ENCODE results near the gene ATAT1.

ATAT1 gene

DNA sequence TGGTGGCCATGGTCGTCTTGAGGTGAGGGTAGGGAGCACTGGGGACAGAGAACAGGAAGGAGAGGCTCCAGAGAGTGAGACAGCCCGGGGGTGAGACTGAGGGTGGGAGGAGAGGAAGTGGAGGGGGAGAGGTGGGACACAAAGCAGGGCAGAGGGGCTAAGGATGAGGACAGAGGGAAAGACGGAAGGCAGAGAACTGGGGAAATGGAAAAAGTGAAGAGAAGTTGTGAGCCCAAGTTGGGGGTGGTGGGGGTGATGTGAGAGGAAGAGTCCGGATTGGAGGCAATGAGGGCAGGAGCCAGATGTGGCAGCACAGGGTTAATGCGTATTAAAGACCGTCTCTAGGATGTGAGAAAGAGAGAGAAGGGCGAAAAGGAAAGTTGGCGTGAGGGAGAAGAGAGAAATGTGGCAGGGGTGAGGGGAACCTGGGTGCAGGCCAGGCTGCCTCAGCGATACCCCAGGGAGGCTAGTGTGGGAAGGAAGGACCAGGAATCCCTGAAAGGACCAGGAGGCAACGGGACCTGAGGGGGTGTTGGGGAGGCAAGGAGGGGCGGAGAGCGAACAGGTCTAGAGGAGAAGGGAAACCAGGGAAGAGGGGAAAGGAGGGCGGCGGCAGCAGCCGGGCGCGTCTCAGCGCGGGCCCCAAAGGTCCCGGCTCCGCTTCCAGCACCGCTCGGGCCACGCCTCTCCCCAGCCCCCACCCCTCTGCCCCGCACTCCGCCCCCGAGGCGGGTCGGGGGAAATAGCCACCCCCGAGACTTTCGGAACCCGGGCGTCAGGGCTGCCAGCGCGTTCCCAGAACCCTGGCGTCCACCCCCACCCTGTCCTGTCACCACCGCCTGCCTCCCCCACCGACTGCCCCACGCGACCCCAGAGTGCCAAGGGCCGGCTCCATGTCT is 59.6 kb downstream of the ATAT1 start, which contains the start of gene PPP1R18:
TSS of gene PPP1R18 (minus strand) at position 637 of the 899 bp plus-strand sequence. CDS start at position 10, 627 bp downstream.
- Histone ChIP-seq H3K36me3 (replicated peaks) (peaks cover 19% of the 10 kb centered on the region), H3K4me3 (ENCODE audit: low read depth, low read length) (peak within 1 kb of the TSS; percentile 89), H3K27ac (peak within 1 kb of the TSS; percentile 85), H3K27me3 (replicated peaks) (no peaks in the 10 kb centered on the region)
- TF ChIP-seq, protein P1, sequence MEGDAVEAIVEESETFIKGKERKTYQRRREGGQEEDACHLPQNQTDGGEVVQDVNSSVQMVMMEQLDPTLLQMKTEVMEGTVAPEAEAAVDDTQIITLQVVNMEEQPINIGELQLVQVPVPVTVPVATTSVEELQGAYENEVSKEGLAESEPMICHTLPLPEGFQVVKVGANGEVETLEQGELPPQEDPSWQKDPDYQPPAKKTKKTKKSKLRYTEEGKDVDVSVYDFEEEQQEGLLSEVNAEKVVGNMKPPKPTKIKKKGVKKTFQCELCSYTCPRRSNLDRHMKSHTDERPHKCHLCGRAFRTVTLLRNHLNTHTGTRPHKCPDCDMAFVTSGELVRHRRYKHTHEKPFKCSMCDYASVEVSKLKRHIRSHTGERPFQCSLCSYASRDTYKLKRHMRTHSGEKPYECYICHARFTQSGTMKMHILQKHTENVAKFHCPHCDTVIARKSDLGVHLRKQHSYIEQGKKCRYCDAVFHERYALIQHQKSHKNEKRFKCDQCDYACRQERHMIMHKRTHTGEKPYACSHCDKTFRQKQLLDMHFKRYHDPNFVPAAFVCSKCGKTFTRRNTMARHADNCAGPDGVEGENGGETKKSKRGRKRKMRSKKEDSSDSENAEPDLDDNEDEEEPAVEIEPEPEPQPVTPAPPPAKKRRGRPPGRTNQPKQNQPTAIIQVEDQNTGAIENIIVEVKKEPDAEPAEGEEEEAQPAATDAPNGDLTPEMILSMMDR (IDR thresholded peaks at IDR 0.05; ENCODE audit: low read depth, low read length, missing control alignments) = no peak
- DNase-seq = no peak
- in situ Hi-C loops (cut with HindIII; ENCODE audit: low pct_ligation_motif_present, low sequenced_read_pairs) = no loop called here

DNA sequence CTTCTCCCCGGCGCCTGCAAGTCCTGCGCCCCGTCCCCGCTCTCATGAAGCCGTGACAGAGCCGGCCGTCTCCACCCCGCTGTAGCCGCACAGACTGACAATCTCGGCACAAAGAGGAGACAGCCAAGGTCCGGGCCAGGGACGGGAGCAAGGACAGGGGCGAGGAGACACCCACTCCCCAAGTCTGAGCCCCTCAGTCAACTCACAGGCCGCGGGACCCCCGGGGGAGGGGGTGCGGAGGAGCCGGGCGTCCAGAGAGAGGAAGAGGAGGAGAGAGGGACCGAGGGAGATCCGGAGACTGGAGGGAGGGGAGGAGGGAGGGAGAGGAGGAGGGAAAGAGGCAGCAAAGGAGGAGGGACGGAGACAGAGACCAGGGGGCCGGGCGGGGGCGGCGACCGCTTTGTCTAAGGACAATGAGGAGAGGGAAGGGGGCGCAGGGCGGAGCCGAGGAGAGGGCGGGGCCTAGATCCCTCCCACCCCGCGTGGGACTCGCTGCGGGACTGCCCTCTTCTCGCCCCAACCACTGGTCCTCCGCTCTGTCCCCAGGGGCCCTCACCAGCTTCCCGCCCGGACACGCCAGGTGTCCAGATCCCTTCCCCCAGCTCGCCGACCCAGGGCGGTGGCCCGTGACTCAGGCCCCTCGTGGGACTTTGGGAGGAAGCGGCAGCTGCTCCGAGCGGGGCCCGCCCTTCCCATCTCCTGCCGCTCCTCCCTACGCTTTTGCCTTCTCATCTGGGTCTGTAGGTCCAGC is 60.4 kb downstream of the ATAT1 start:
- DNase-seq = peak; percentile 96
- H3K27me3 ChIP-seq (replicated peaks) = no peaks in the 10 kb centered on the region

DNA sequence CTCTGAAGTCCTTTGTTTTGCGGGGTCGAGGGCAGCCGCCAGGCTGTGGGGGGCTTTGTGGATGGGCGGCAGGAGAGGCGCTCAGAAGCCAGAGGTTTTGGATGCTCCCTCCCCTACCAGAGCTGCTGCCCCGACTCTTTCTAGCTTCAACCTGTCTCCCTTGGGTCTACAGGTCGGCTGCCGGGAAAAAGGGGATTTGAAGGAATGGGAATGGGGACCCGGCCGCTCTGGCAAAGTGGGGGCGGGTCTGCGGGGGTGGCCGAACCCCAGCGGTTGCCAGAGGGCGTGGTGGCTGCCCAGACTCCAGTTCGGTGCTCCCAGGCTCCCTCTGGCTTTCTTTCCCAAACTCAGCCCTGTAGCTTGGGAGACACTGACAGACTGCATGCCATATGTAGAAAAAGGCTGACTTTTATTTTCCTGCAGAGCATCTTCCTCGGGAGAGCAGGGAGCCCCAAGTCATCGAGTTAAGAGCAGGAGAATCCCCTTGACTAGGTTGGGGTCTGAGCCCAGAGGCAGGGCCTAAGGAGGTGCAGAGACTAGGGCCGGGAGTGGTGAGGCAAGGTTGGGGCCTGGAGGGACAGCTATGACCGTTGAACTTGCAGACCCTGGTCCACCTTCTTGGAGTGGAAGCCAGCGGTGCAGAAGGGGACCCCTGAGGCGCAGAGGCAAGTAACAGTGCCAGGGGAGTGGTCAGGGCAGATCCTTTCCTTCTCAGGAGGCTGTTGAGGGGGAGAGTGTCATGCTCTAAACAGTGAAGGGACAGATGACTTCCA is 61.2 kb downstream of the ATAT1 start:
- peak overlapping the region; percentile 85 for H3K27ac ChIP-seq

More for the DNA sequence above, 60.4 kb downstream of the ATAT1 start:
- in situ Hi-C loops (cut with HindIII; ENCODE audit: low pct_ligation_motif_present, low sequenced_read_pairs) = no loop called here
- TF ChIP-seq, protein P1 (IDR thresholded peaks at IDR 0.05; ENCODE audit: low read depth, low read length, missing control alignments) = no peak
- Histone ChIP-seq H3K4me3 (ENCODE audit: low read depth, low read length) (peak overlapping the region; percentile 89), H3K27ac (peak overlapping the region; percentile 85), H3K36me3 (replicated peaks) (peaks cover 16% of the 10 kb centered on the region)

DNA sequence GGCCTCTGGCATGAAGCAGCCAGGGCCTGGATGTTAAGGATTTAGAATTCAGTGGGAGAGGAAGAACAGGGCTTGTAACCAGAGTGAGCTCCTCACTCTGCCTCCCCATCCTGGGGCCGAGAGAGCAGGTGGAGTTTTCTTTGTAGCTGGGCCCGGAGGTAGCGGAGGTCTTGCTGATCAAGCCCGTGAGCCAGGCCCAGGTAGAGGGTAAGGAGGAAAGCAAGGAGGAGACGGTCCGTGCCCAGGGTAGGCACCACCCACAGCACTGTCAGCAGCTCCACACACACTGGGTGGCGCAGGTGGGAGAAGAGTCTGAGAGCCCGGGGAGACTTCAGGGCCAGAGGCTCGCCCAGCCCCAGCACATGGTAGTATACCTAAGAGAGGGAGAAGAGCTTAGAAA is 61.9 kb downstream of the ATAT1 start:
- Histone ChIP-seq H3K36me3 (replicated peaks) (peaks cover 6% of the 10 kb centered on the region), H3K4me3 (ENCODE audit: low read depth, low read length) (peak overlapping the region; percentile 89), H3K27me3 (replicated peaks) (no peaks in the 10 kb centered on the region), H3K27ac (no peak overlapping the region)
- no peak for DNase-seq
- TF ChIP-seq, protein P1 (IDR thresholded peaks at IDR 0.05; ENCODE audit: low read depth, low read length, missing control alignments) = no peak
- in situ Hi-C loops (cut with HindIII; ENCODE audit: low pct_ligation_motif_present, low sequenced_read_pairs) = no loop called here

More for the DNA sequence above, 61.2 kb downstream of the ATAT1 start:
- Histone ChIP-seq H3K4me3 (ENCODE audit: low read depth, low read length) (peak overlapping the region; percentile 89), H3K36me3 (replicated peaks) (peaks cover 13% of the 10 kb centered on the region), H3K27me3 (replicated peaks) (no peaks in the 10 kb centered on the region)
- in situ Hi-C loops (cut with HindIII; ENCODE audit: low pct_ligation_motif_present, low sequenced_read_pairs) = no loop called here
- DNase-seq = no peak
- TF ChIP-seq, protein P1 (IDR thresholded peaks at IDR 0.05; ENCODE audit: low read depth, low read length, missing control alignments) = peak; percentile 40

DNA sequence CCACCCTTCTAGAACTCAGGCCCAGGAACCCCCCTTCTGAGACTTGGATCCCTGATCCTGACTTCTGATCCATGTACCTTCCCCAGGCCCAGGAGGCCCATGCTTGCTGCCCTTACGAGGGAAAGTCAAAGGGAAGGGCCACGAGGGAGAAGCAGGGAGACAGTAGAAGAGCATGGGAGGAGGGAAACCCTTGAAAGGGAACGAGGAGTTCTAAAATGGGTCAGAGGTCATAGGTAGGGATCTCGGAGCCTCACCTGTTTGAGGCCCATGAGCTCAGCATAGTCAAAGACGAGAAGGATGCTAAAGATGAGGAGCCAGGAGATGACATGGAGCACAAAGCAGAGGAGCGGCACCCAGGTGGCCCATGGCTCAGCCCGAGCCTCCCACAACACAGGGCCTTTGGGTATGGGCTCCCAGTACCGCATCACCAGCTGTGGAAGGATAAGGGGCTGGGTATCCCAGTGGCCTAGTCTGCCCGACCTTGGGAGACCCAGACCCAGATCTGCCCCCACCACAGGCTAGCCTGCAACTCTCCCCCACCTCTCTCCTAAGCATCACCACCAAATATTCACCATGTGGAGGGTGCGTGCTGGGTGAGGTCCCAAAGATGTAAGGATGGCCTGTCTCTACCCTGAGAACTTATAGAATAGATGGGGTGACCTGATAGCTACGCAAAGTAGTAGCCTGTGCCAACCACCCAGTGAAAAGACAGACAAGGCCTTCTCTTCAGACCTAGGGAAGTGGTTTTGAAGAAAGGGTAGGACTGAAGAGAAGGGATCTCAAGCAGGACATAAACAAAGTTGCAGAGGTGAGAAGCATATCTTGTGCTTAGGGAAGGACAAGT is 62.6 kb downstream of the ATAT1 start:
- Histone ChIP-seq H3K27ac (no peak overlapping the region), H3K27me3 (replicated peaks) (no peaks in the 10 kb centered on the region), H3K4me3 (ENCODE audit: low read depth, low read length) (no peak overlapping the region), H3K36me3 (replicated peaks) (peaks cover 5% of the 10 kb centered on the region)
- DNase-seq = no peak
- in situ Hi-C loops (cut with HindIII; ENCODE audit: low pct_ligation_motif_present, low sequenced_read_pairs) = no loop called here
- TF ChIP-seq, protein P1 (IDR thresholded peaks at IDR 0.05; ENCODE audit: low read depth, low read length, missing control alignments) = no peak
